ENCODE results near the gene STARD6.

GRCh38 chr18:54396760-54397159, 39.1 kb upstream of the STARD6 start:
- no peak for TF ChIP-seq SMC3 (IDR thresholded peaks at IDR 0.05; ENCODE audit: borderline replicate concordance, low read length)
- no peak for TF ChIP-seq EP300 (IDR thresholded peaks at IDR 0.05; ENCODE audit: borderline replicate concordance in 1 of 2, control insufficient read depth in 1 of 2, low read depth in 2 of 2, low read length in 2 of 2)
- TF ChIP-seq SP1 (IDR thresholded peaks at IDR 0.05; ENCODE audit: low read depth, low read length) = no peak
- TF ChIP-seq MAX (IDR thresholded peaks at IDR 0.05; ENCODE audit: low read depth, low read length) = no peak
- no peak for TF ChIP-seq RCOR1 (conservative IDR thresholded peaks at IDR 0.05; ENCODE audit: low read depth, low read length)

Measured in GM12878 (cell line).